ENCODE measurements around the gene TSC1.

DNA sequence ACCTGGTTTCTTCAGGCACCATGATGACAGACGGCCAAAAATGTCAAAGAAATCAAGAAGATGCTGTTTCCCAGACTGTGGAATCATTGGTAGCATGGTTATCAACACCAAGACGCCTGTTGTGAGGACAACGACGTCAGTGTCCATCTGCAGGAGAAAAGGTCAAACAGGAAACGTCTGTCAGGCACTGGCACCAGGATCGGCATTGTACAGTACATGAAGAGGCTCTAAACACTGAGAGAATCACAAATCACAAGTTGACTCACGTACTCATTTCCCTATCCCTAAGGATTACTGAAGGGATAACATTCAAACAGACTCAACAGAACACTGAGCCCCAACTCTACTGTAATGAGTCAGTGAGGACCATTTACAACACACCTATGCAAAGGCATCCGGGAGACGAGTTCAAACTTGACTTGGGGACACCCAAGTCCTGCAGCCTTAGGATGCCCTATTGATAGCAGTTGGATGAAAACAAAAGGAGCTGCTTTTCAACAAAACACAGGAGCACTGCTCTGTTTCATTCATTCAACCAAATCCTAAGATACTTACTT, 21.0 kb downstream of the TSC1 start:
- TF ChIP-seq, protein P1, sequence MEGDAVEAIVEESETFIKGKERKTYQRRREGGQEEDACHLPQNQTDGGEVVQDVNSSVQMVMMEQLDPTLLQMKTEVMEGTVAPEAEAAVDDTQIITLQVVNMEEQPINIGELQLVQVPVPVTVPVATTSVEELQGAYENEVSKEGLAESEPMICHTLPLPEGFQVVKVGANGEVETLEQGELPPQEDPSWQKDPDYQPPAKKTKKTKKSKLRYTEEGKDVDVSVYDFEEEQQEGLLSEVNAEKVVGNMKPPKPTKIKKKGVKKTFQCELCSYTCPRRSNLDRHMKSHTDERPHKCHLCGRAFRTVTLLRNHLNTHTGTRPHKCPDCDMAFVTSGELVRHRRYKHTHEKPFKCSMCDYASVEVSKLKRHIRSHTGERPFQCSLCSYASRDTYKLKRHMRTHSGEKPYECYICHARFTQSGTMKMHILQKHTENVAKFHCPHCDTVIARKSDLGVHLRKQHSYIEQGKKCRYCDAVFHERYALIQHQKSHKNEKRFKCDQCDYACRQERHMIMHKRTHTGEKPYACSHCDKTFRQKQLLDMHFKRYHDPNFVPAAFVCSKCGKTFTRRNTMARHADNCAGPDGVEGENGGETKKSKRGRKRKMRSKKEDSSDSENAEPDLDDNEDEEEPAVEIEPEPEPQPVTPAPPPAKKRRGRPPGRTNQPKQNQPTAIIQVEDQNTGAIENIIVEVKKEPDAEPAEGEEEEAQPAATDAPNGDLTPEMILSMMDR (IDR thresholded peaks at IDR 0.05), result no peak
- TF ChIP-seq POLR2A (IDR thresholded peaks at IDR 0.05), result no peak
